Stimulated activated naive CD4-positive, alpha-beta T cell treated with Interleukin-2 at 50 U/mL for 16 hours (primary cell): ENCODE data around the gene BEGAIN.

Source experiments
- DNase-seq: peaks from one replicate; lab custom pipeline; 2025; lab: John Stamatoyannopoulos, UW

The BEGAIN gene

GRCh38 chr14:100581228-100582145 lies 5.7 kb downstream of the BEGAIN start:
- no peak for DNase-seq

- no peak for DNase-seq
These were observed 6.6 kb downstream of the BEGAIN start for GRCh38 chr14:100580316-100581227.

- no peak for DNase-seq
These were observed 8.7 kb downstream of the BEGAIN start for GRCh38 chr14:100578552-100578951.

- DNase-seq = no peak
These were observed 9.2 kb downstream of the BEGAIN start for GRCh38 chr14:100577986-100578431.

GRCh38 chr14:100577321-100577985 lies 9.8 kb downstream of the BEGAIN start:
- no peak for DNase-seq

GRCh38 chr14:100576091-100577085 lies 10.8 kb downstream of the BEGAIN start:
- no peak for DNase-seq

GRCh38 chr14:100575266-100575995 lies 11.8 kb downstream of the BEGAIN start:
- no peak for DNase-seq

- DNase-seq = no peak
These were observed 12.6 kb downstream of the BEGAIN start for GRCh38 chr14:100574642-100575031.

- DNase-seq = no peak
These were observed 13.2 kb downstream of the BEGAIN start for GRCh38 chr14:100573757-100574641.

GRCh38 chr14:100573002-100573756 lies 14.0 kb downstream of the BEGAIN start:
- DNase-seq = no peak

- no peak for DNase-seq
These were observed 14.7 kb downstream of the BEGAIN start for GRCh38 chr14:100572543-100572942.

- no peak for DNase-seq
These were observed 15.4 kb downstream of the BEGAIN start for GRCh38 chr14:100571837-100572236.

- no peak for DNase-seq
These were observed 16.3 kb downstream of the BEGAIN start for GRCh38 chr14:100570726-100571454.

- no peak for DNase-seq
These were observed 17.4 kb downstream of the BEGAIN start for GRCh38 chr14:100569734-100570286.

GRCh38 chr14:100568998-100569733 lies 18.1 kb downstream of the BEGAIN start:
- DNase-seq = no peak

- no peak for DNase-seq
These were observed 18.8 kb downstream of the BEGAIN start for GRCh38 chr14:100568164-100568997.
